D721Med (cell line): Measurements from ENCODE around the gene HEATR5A.
A peak's percentile ranks its signal among the peaks of the same experiment; 100 is the strongest.

ENCODE experiments used
- DNase-seq: peaks from one replicate; pipeline ENCODE4 v3.0.0; 2011; ENCODE audit warnings: low spot score; ENCODE audit not compliant: insufficient read length
- FAIRE-seq: peaks from 2 replicates; lab custom pipeline; 2011; peaks lifted over from hg19 to GRCh38; lab: Jason Lieb, UNC
- CTCF ChIP-seq: IDR thresholded peaks from 2 replicates; pipeline ENCODE4 v1.5.1; 2012; ENCODE audit warnings: mild to moderate bottlenecking, control low read depth; ENCODE audit not compliant: insufficient read depth; ENCODE audit errors: missing control alignments

HEATR5A gene

GRCh38 chr14:31408421-31408820 lies 11.9 kb downstream of the HEATR5A start:
- no peak for FAIRE-seq
- no peak for TF ChIP-seq CTCF
- no peak for DNase-seq

DNA sequence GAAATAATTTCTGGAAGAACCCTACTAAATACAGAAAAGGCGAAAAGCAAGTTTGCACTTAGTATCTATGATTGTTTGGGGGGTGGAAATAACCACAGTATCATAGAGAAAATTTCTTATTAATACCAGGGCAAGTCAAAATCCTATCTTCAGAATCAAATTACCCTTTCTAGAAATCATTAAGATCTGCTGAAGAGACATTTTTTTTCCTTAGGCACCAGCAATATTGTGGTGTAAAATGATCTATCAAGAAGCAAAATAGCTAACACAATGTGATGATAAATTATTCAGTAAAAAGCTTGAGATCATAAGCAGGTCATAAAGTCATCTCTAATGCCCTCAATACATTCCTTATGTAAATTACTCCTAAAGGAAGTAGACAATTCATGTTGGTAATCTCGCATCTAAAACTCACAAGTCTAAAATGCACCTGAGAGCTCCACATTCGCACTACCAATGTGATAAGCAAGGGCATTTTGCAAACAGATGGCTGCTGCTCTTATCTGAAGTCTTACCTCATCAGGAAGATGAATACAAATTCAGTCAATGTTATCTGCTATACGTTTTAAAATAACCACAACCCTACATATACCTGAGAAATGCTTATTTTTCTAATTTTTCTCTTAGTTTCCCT lies 14.6 kb downstream of the HEATR5A start:
- no peak for DNase-seq
- no peak for TF ChIP-seq CTCF
- FAIRE-seq = peak; percentile 16

DNA sequence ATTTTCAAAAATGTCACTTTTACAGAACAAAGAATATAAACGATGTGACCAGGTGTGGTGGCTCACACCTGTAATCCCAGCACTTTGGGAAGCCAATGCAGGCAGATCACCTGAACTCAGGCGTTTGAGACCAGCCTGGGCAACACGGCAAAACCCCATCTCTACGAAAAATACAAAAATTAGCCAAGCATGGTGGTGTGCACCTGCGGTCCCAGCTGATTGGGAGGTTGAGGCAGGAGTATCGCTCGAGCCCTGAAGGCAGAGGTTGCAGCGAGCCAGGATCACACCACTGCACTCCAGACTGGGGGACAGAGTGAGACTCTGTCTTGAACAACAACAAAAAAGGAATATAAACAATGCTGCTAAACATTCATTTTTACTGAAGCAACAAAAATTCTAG lies 15.2 kb downstream of the HEATR5A start:
- no peak for TF ChIP-seq CTCF
- DNase-seq = no peak
- no peak for FAIRE-seq

DNA sequence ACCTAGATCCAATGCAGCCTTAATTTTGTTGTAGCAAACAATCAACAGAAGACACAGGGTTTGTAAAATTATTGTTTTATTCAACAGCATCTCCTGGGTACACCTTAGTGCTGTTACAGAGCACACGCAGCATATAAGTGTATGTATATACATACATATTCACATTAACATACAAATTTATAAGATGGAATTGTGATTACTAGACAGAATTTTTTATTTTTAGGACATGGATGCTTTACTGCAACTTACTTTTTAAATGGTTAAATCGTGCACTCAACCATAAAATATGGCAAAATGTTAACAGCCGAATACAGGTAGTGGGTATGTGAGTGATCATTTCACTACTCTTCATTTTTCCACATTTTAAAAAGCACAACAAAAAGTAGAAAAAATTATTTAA lies 16.6 kb downstream of the HEATR5A start:
- FAIRE-seq (no peak), DNase-seq (no peak)
- no peak for TF ChIP-seq CTCF

DNA sequence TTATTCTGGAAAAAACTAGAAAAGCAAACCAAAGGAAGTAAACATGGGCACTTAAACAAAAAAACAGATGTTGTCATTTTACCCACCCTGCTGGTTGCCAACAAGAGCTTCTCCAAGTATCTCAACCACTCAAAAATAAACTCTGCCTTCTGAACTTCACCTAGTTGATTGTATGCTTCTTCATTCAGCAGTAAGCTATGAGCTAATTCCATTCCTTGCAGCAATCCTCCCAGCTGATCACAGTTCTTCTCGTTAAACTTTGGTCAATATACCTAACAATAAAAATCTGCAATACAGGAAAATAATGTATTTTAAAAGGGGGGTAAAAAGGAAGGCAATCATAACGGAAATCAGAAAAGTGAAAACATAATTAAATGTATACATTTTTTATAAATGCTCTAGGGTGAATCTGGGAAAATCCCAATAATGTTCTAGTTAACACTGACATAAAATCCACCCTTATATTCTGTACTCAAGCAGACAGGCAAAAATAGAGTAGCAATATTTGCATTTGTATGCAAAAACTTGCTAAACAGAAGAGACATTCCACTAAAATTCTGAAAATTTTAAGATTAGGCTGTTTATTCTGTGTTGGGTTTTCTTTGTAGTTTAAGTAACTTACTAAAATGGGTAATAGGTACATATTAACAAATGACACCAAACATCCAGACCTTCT lies 17.4 kb downstream of the HEATR5A start:
- FAIRE-seq (no peak), DNase-seq (no peak)
- TF ChIP-seq CTCF = no peak

- FAIRE-seq = no peak
- DNase-seq = no peak
- no peak for TF ChIP-seq CTCF
Measured at GRCh38 chr14:31401369-31401932, 18.9 kb downstream of the HEATR5A start.

GRCh38 chr14:31400031-31400638 lies 20.2 kb downstream of the HEATR5A start:
- TF ChIP-seq CTCF = no peak
- DNase-seq (no peak), FAIRE-seq (no peak)
